ENCODE measurements around the gene DRP2. TPM values are rescaled to one million over a fixed set of nuclear protein-coding genes. Genes with fewer than 3 reads are reported as not detected.
"Not testable (repeated sequence)": the region's sequence is repeated elsewhere in the genome, so short reads cannot be mapped to it uniquely, and the experiment has no call there.

The DRP2 gene
- total RNA-seq, 2 experiments from 2014 or later, result 0.58 to 0.91 TPM

DNA sequence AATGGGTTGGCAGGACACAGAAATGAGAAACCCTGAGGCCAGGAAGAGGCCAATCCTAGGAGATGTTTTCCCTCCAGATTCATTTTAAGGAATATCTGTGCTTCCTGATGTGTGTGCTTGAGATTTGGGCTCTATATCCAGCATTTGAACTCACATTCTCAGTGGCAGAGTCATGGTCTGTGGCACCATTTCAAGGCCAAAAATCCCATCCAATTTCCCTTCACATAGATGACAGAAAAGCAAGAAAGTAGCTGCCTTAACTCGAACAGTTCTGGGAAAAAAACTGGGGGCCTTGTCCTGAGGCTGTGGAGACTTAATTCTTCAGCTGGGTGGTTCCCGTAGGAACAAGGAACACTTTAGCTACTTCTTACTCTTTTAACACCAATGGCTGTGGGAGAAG is 44.2 kb downstream of the DRP2 start:
- POLR2A ChIA-PET, result no interaction called here
- Mint-ChIP-seq H3K4me3 (no peak overlapping the region), H3K9me3 (no peaks in the 10 kb centered on the region), H3K27me3 (no peaks in the 10 kb centered on the region), H3K36me3 (no peaks in the 10 kb centered on the region), H3K4me1 (peaks cover 3% of the 10 kb centered on the region), H3K27ac (no peak overlapping the region)
- ATAC-seq (ENCODE audit: low read depth) (no peak), DNase-seq (no peak)

DNA sequence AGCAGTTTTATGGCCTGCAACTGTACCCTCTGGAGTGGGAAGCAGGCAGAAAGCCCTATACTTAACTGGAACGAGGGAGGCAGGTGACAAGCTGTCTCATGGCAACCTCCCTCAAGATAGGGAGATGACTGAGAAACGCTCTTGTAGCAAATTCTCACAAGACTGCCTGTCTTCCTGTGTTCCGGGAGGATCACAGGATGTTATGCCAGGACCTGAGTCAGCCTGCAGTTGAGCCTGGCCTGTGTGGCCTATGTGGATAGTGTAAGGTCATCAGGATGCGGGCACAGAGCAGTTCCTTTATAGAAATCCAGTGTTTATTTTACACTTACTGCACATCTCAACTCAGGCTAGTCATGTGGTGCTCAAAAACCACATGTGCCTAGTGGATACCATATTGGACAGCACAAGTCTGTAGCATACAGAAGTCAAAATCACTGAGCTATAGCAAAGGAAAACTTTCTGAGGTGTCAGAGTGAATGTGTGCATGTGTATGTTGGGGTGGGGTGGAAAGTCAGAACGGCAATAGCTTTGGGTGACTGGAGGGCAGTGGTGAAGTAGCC is 46.4 kb downstream of the DRP2 start:
- H3K27ac Mint-ChIP-seq, result no peak overlapping the region
- no peaks in the 10 kb centered on the region for H3K27me3 Mint-ChIP-seq
- POLR2A ChIA-PET, result no interaction called here
- no peaks in the 10 kb centered on the region for H3K36me3 Mint-ChIP-seq
- DNase-seq (no peak), ATAC-seq (ENCODE audit: low read depth) (no peak)
- H3K9me3 Mint-ChIP-seq, result no peaks in the 10 kb centered on the region
- no peaks in the 10 kb centered on the region for H3K4me1 Mint-ChIP-seq
- no peak overlapping the region for H3K4me3 Mint-ChIP-seq

DNA sequence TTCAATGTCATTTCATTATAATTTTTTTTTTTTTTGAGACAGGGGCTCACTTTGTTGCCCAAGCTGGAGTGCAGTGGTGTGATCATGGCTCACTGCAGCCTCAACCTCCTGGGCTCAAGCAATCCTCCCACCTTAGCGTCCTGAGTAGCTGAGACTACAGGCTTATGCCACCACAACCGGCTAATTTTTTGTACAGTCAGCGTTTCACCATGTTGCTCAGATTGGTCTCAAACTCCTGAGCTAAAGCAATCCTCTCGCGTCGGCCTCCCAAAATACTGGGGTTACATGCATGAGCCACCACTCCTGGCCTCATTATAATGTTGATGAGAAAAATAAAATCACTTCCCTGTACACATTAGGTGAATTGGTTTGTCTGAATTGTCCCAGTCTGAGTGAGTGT is 54.6 kb downstream of the DRP2 start:
- POLR2A ChIA-PET, result no interaction called here
- H3K4me3 Mint-ChIP-seq, result no peak overlapping the region
- H3K27me3 Mint-ChIP-seq, result no peaks in the 10 kb centered on the region
- DNase-seq (no peak), ATAC-seq (ENCODE audit: low read depth) (no peak)
- H3K9me3 Mint-ChIP-seq, result no peaks in the 10 kb centered on the region
- no peaks in the 10 kb centered on the region for H3K36me3 Mint-ChIP-seq
- no peak overlapping the region for H3K27ac Mint-ChIP-seq
- no peaks in the 10 kb centered on the region for H3K4me1 Mint-ChIP-seq

DNA sequence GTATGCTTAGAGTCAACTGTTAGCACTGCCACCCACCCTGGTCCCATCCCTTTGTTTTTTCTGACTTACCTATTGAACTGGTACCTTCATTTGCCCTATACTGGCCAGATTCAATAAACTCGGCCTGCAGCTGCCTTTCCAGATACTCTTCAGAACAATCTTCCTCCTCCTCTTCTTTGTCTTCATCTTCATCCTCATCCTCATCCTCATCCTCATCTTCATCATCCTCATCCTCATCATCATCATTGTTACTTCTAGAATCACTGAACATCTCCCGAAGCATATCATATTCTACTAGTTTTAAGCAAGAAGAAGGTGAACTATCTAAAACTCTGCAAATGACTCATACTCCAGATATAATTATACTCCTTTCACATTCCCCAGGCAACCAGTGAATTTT is 56.7 kb downstream of the DRP2 start:
- DNase-seq, result no peak
- Mint-ChIP-seq H3K27me3 (no peaks in the 10 kb centered on the region), H3K4me3 (no peak overlapping the region), H3K4me1 (no peaks in the 10 kb centered on the region), H3K9me3 (no peaks in the 10 kb centered on the region), H3K36me3 (no peaks in the 10 kb centered on the region), H3K27ac (no peak overlapping the region)
- ATAC-seq (ENCODE audit: low read depth), result no peak
- POLR2A ChIA-PET, result no interaction called here

DNA sequence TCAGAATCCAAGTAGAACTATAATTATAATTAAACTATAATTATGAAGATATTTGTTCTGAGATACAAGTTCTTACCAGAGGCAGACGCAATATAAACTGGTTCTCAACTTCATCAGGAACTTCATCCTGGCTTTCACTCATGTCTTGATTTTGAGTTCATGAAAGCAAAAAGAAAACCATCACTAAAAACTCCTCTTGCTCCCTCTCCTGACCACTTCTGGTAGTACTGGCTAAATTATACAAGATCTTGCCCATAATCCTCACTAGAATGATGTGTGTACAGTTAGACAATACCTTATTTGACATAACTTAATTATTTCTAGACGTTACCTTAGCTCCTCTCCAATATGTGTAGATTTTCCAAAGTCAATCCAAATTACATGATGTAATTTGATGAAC is 67.8 kb downstream of the DRP2 start:
- no peak for DNase-seq
- H3K36me3 Mint-ChIP-seq, result no peaks in the 10 kb centered on the region
- no peak for ATAC-seq (ENCODE audit: low read depth)
- POLR2A ChIA-PET, result no interaction called here
- no peak overlapping the region for H3K4me3 Mint-ChIP-seq
- peaks cover 1% of the 10 kb centered on the region for H3K4me1 Mint-ChIP-seq
- H3K27ac Mint-ChIP-seq, result no peak overlapping the region
- peaks cover 10% of the 10 kb centered on the region for H3K27me3 Mint-ChIP-seq
- no peaks in the 10 kb centered on the region for H3K9me3 Mint-ChIP-seq

DNA sequence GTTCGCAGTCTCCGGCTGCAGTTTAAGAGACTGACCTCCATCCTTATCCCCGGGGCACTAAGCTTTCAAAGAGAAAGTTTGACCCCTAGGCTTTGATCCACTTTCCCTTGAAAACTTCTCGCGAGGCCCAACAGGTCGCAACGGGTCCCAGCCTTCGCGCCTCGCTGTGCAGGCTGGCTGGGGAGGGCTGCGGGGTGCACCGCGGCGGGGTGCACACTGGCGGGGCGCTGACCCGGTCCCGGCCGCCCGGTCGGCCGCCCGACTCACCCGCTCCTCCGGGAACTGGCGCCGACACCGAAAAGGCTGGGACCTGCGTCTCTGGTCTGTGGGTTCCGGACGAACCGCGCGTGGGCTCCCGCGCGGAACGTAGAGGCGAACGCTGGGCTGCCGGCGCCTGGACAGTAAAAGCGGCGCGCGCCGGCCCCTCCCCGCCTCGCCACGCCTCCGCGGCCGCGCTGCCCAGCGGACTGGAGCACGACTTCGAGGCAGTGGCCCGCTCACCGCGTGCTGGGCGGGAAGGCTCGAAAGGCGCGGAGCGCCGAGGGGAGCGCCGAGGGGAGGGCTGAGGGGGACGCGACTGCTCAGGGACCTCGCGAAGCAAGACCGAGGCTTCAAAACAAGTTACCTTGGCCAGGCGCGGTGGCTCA is 71.5 kb downstream of the DRP2 start, which contains the start of gene TAF7L:
TSS of gene TAF7L (minus strand) at position 378 of the 647 bp plus-strand sequence. CDS start 3,791 bp downstream, outside the sequence.
- POLR2A ChIA-PET, result no interaction called here
- DNase-seq, result no peak
- no peak for ATAC-seq (ENCODE audit: low read depth)
- no peaks in the 10 kb centered on the region for H3K36me3 Mint-ChIP-seq
- peaks cover 10% of the 10 kb centered on the region for H3K27me3 Mint-ChIP-seq
- no peaks in the 10 kb centered on the region for H3K9me3 Mint-ChIP-seq
- H3K27ac Mint-ChIP-seq, result no peak within 1 kb of the TSS
- no peak within 1 kb of the TSS for H3K4me3 Mint-ChIP-seq
- H3K4me1 Mint-ChIP-seq, result peaks cover 1% of the 10 kb centered on the region

DNA sequence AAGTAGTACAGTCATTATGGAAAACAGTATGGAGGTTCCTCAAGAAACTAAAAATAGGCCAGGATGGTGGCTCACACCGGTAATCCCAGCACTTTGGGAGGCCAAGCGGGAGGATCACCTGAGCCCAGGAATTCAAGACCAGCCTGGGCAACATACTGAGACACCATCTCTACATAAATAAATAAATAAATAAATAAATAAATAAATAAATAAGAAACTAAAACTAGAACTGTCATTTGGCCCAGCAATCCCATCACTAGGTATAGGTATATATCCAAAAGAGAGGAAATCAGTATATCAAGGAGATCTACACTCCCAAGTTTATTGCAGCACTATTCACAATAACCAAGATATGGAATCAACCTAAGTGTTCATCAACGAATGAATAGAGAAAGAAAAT is 76.0 kb downstream of the DRP2 start:
- H3K27ac Mint-ChIP-seq; ATAC-seq (ENCODE audit: low read depth); H3K4me1 Mint-ChIP-seq; POLR2A ChIA-PET; DNase-seq; H3K36me3 Mint-ChIP-seq; H3K4me3 Mint-ChIP-seq; H3K9me3 Mint-ChIP-seq: not testable (repeated sequence)
- peaks cover 10% of the 10 kb centered on the region for H3K27me3 Mint-ChIP-seq

DNA sequence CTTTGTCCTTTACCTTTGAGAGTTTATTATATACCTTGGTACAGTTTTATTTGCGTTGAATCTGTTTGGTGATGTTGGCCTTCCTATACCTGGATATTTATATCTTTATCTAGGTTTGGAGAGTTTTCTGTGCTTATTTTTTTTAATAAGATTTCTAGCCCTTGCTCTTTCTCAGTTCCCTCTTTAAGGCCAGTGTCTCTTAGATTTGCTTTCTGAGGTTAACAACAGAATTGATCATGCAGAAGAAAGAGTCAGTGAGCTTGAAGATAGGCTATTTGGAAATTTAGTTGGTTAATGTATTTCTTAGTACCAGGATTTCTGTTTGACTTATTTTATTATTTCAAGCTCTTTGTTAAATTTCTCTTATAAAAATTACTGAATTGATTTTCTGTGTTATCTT is 84.2 kb downstream of the DRP2 start:
- no peaks in the 10 kb centered on the region for H3K36me3 Mint-ChIP-seq
- peaks cover 3% of the 10 kb centered on the region for H3K27me3 Mint-ChIP-seq
- H3K4me3 Mint-ChIP-seq, result no peak overlapping the region
- ATAC-seq (ENCODE audit: low read depth) (no peak), DNase-seq (no peak)
- POLR2A ChIA-PET, result no interaction called here
- no peak overlapping the region for H3K27ac Mint-ChIP-seq
- no peaks in the 10 kb centered on the region for H3K4me1 Mint-ChIP-seq
- no peaks in the 10 kb centered on the region for H3K9me3 Mint-ChIP-seq

Other genes starting within 250 kb of the DRP2 start
- gene TRMT2B, start 167.7 kb upstream of the DRP2 start, total RNA-seq, result 10 to 100 TPM; 33.0 to 34.0 TPM
- gene TMEM35A, start 140.9 kb upstream of the DRP2 start, total RNA-seq, result not detected
- gene CENPI, start 121.6 kb upstream of the DRP2 start, total RNA-seq, result 10 to 100 TPM; 21.4 to 24.6 TPM
- not detected for gene TAF7L, start 71.5 kb downstream of the DRP2 start, total RNA-seq
- gene TIMM8A, start 129.0 kb downstream of the DRP2 start, total RNA-seq, result 10 to 100 TPM; 13.5 to 14.5 TPM
- gene BTK, start 166.4 kb downstream of the DRP2 start, total RNA-seq, result 1 to 10 TPM in 1 of 2 experiments, under 1 TPM in 1; 0.48 to 1.1 TPM
- 100 to 1,000 TPM; 271 to 325 TPM for gene RPL36A, start 171.2 kb downstream of the DRP2 start, total RNA-seq
- gene GLA, start 188.1 kb downstream of the DRP2 start, total RNA-seq, result 10 to 100 TPM; 27.7 to 32.5 TPM
- 10 to 100 TPM; 36.9 to 41.1 TPM for gene HNRNPH2, start 188.4 kb downstream of the DRP2 start, total RNA-seq